Ectodermal cell (in vitro differentiated cells): ENCODE measurements around the gene FAR2. TPM values are rescaled to one million over a fixed set of nuclear protein-coding genes. Genes with fewer than 3 reads are reported as not detected.

Experiments
- H3K27ac ChIP-seq: 2 replicates; pipeline ENCODE4 v1.7.0; 2013; ENCODE audit warnings: mild to moderate bottlenecking, low read depth, low read length; ENCODE audit not compliant: insufficient read depth, poor library complexity, severe bottlenecking
- H3K27me3 ChIP-seq: 2 replicates; pipeline ENCODE4 v1.7.0; 2013; ENCODE audit warnings: mild to moderate bottlenecking, low read length; ENCODE audit not compliant: insufficient read depth, control insufficient read depth, poor library complexity, severe bottlenecking
- H3K36me3 ChIP-seq: one replicate; pipeline ENCODE4 v1.7.0; 2013; ENCODE audit warnings: low read length; ENCODE audit not compliant: control insufficient read depth, insufficient read depth
- H3K4me1 ChIP-seq: one replicate; pipeline ENCODE4 v1.7.0; 2013; ENCODE audit warnings: low read length; ENCODE audit not compliant: control insufficient read depth, insufficient read depth
- H3K4me3 ChIP-seq: 2 replicates; pipeline ENCODE4 v1.7.0; 2013; ENCODE audit warnings: low read depth, low read length, control low read depth; ENCODE audit not compliant: insufficient read depth
- H3K9me3 ChIP-seq: 2 replicates; pipeline ENCODE4 v1.7.0; 2013; ENCODE audit warnings: mild to moderate bottlenecking, low read length, moderate library complexity; ENCODE audit not compliant: control insufficient read depth
- WGBS, 2 experiments: methylation state at CpG; one replicate each; pipeline ENCODE4 v1.1.7; 2013; ENCODE audit warnings: missing lambda C conversion rate in 2 of 2; 5-methylcytosine and 5-hydroxymethylcytosine counted together
- polyA plus RNA-seq, 4 experiments: library from polyadenylated mRNA; stranded (reverse); fragments of 50-300 nt; gene quantifications; one replicate each; pipeline ENCODE4 v1.2.3, GENCODE V29; 2013

The FAR2 gene
- polyA plus RNA-seq (2013, experiment 1 of 4): 13.4 TPM
- 8.3 TPM for polyA plus RNA-seq (2013, experiment 2 of 4)
- 6.7 TPM for polyA plus RNA-seq (2013, experiment 3 of 4)
- 5.1 TPM for polyA plus RNA-seq (2013, experiment 4 of 4)

- H3K36me3 ChIP-seq: no peaks in the 10 kb centered on the region
- H3K4me3 ChIP-seq: peak within 1 kb of the TSS; percentile 59
- peaks cover 36% of the 10 kb centered on the region for H3K27me3 ChIP-seq
- peaks cover 7% of the 10 kb centered on the region for H3K4me1 ChIP-seq
- WGBS, 2 experiments: 1% methylated on average over 66 of the region's 66 CpGs
- no peak within 1 kb of the TSS for H3K27ac ChIP-seq
- H3K9me3 ChIP-seq: no peaks in the 10 kb centered on the region
Measured at GRCh38 chr12:29148911-29149690, at the start of gene FAR2. FAR2 (plus strand) TSS chr12:29149278; CDS start chr12:29270450, 121,172 bp downstream.

- Histone ChIP-seq H3K27ac (no peak overlapping the region), H3K36me3 (no peaks in the 10 kb centered on the region), H3K27me3 (no peaks in the 10 kb centered on the region), H3K9me3 (no peaks in the 10 kb centered on the region), H3K4me3 (no peak overlapping the region), H3K4me1 (no peaks in the 10 kb centered on the region)
- WGBS, 2 experiments: 43 to 50% methylated on average over 2 of the region's 2 CpGs
Measured at GRCh38 chr12:29102741-29103140, 46.3 kb upstream of the FAR2 start.

- Histone ChIP-seq H3K9me3 (no peaks in the 10 kb centered on the region), H3K36me3 (no peaks in the 10 kb centered on the region), H3K4me3 (no peak overlapping the region), H3K4me1 (no peaks in the 10 kb centered on the region), H3K27me3 (no peaks in the 10 kb centered on the region), H3K27ac (no peak overlapping the region)
- WGBS, 2 experiments: 95% methylated on average over 4 to 5 of the region's 5 CpGs
Measured at GRCh38 chr12:29103539-29103974, 45.5 kb upstream of the FAR2 start.

GRCh38 chr12:29104516-29104915, 44.6 kb upstream of the FAR2 start:
- Histone ChIP-seq H3K9me3 (no peaks in the 10 kb centered on the region), H3K27me3 (no peaks in the 10 kb centered on the region), H3K36me3 (no peaks in the 10 kb centered on the region), H3K4me1 (no peaks in the 10 kb centered on the region), H3K4me3 (no peak overlapping the region), H3K27ac (no peak overlapping the region)
- 87 to 89% methylated on average over 2 of the region's 2 CpGs for WGBS, 2 experiments

- Histone ChIP-seq H3K36me3 (no peaks in the 10 kb centered on the region), H3K27ac (no peak overlapping the region), H3K27me3 (no peaks in the 10 kb centered on the region), H3K9me3 (no peaks in the 10 kb centered on the region), H3K4me3 (no peak overlapping the region), H3K4me1 (no peaks in the 10 kb centered on the region)
- 87 to 100% methylated on average over 1 to 3 of the region's 5 CpGs for WGBS, 2 experiments
Measured at GRCh38 chr12:29110506-29111442, 38.3 kb upstream of the FAR2 start.

GRCh38 chr12:29113101-29113500, 36.0 kb upstream of the FAR2 start:
- H3K36me3 ChIP-seq: no peaks in the 10 kb centered on the region
- no peaks in the 10 kb centered on the region for H3K4me1 ChIP-seq
- H3K27ac ChIP-seq: no peak overlapping the region
- no peak overlapping the region for H3K4me3 ChIP-seq
- no peaks in the 10 kb centered on the region for H3K27me3 ChIP-seq
- no peaks in the 10 kb centered on the region for H3K9me3 ChIP-seq
- WGBS, 2 experiments: 78 to 88% methylated on average over 2 of the region's 2 CpGs

- no peak overlapping the region for H3K27ac ChIP-seq
- WGBS, 2 experiments: 95 to 100% methylated on average over 1 to 3 of the region's 3 CpGs
Measured at GRCh38 chr12:29116414-29116813, 32.7 kb upstream of the FAR2 start.

GRCh38 chr12:29131539-29131938, 17.5 kb upstream of the FAR2 start:
- no peaks in the 10 kb centered on the region for H3K4me1 ChIP-seq
- no peak overlapping the region for H3K27ac ChIP-seq
- 94 to 95% methylated on average over 1 of the region's 1 CpG for WGBS, 2 experiments
- no peaks in the 10 kb centered on the region for H3K27me3 ChIP-seq
- no peak overlapping the region for H3K4me3 ChIP-seq
- H3K36me3 ChIP-seq: no peaks in the 10 kb centered on the region
- H3K9me3 ChIP-seq: no peaks in the 10 kb centered on the region

More at GRCh38 chr12:29116414-29116813, 32.7 kb upstream of the FAR2 start:
- Histone ChIP-seq H3K36me3 (no peaks in the 10 kb centered on the region), H3K9me3 (no peaks in the 10 kb centered on the region), H3K4me1 (no peaks in the 10 kb centered on the region), H3K27me3 (no peaks in the 10 kb centered on the region), H3K4me3 (no peak overlapping the region)

GRCh38 chr12:29132316-29132715, 16.8 kb upstream of the FAR2 start:
- WGBS, 2 experiments: 74 to 80% methylated on average over 6 of the region's 6 CpGs
- Histone ChIP-seq H3K4me3 (no peak overlapping the region), H3K27ac (no peak overlapping the region), H3K36me3 (no peaks in the 10 kb centered on the region), H3K27me3 (no peaks in the 10 kb centered on the region), H3K9me3 (no peaks in the 10 kb centered on the region), H3K4me1 (no peaks in the 10 kb centered on the region)

GRCh38 chr12:29133181-29133580, 15.9 kb upstream of the FAR2 start:
- H3K27me3 ChIP-seq: no peaks in the 10 kb centered on the region
- WGBS, 2 experiments: 88 to 100% methylated on average over 1 to 2 of the region's 2 CpGs
- no peak overlapping the region for H3K27ac ChIP-seq
- no peaks in the 10 kb centered on the region for H3K9me3 ChIP-seq
- no peaks in the 10 kb centered on the region for H3K4me1 ChIP-seq
- no peaks in the 10 kb centered on the region for H3K36me3 ChIP-seq
- no peak overlapping the region for H3K4me3 ChIP-seq
